Activated CD4-positive, alpha-beta T cell treated with anti-CD3 and anti-CD28 coated beads, Interleukin-2, amount 50 U/mL, for 24 hours (primary cell): Measurements from ENCODE around the gene CLASP2.
"Not testable (repeated sequence)": the region's sequence is repeated elsewhere in the genome, so short reads cannot be mapped to it uniquely, and the experiment has no call there.

Experiments used
- DNase-seq, 2 donors: peaks; one replicate each; pipeline ENCODE4 v3.0.0-alpha.2; 2020; ENCODE audit warnings: low read depth in 1 of 2, low spot score in 1 of 2

The CLASP2 gene

GRCh38 chr3:33690341-33690740 is 27.7 kb downstream of the CLASP2 start:
- DNase-seq = no peak

DNA sequence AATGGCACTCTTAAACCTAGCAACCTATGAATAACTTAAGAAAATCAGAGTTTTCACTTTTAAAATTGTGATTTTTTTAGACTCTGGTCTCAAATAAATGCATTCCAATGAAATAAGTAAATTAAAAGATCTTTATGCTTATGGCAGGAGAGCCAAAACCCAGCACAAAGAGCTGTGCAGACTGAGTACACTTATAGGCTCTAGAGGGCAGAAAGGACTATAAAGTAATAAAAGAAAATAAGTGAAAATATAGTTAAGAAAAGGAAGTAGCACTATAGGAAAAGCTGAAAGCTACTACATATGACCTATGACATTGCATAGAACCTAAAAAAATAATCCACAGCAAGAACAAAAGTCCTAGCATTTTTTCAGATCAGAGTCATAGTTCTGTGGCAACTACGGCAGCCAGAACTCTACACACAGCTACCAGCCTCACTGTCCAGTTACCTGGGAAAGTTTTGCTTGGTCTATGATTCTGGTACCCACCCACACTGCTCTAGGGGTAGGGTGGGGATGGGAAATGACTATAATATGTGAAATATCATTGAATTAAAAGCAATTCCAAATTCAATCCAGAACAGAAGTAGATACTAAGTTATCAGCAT is 30.5 kb downstream of the CLASP2 start:
- DNase-seq = no peak

GRCh38 chr3:33682770-33683169 is 35.3 kb downstream of the CLASP2 start:
- no peak for DNase-seq

DNA sequence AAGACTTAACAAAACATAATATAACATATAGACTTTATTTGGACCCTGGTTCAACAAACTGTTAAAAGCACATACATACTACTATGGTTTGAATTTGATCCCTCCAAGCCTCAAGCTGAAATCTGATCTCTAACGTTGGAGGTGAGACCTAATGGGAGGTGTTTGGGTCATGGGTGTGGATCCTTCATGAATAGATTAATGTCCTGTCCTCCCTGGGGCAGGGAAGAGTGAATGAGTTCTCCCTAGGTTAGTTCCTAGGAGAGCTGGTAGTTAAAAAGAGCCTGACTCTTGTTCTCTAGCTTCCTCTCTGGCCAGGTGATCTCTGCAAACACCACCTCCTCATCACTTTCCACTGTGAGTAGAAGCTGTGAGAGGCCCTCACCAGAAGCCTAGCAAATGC is 36.4 kb downstream of the CLASP2 start:
- DNase-seq = no peak

GRCh38 chr3:33678073-33678472 is 40.0 kb downstream of the CLASP2 start:
- DNase-seq = no peak

- not testable (repeated sequence) for DNase-seq
Measured at GRCh38 chr3:33673436-33673835, 44.6 kb downstream of the CLASP2 start.

DNA sequence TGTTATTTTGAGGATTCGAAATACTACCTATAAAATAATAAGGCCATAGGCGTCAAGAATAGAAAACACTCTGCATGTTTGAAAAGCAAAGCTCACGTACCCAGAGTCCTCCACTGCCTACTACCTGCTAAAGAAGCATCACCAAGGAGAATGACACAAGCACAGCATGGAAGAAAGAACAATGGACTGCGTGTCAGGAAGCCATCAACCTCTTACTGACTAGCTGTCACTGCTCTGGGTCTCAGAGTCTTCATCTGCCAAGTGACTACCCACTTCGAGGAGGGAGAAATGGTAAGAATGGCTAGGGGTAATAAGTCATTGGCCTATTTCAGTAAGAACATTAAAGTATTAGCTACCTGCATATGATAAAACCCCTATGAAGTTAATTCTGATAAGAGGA is 49.4 kb downstream of the CLASP2 start:
- no peak for DNase-seq

DNA sequence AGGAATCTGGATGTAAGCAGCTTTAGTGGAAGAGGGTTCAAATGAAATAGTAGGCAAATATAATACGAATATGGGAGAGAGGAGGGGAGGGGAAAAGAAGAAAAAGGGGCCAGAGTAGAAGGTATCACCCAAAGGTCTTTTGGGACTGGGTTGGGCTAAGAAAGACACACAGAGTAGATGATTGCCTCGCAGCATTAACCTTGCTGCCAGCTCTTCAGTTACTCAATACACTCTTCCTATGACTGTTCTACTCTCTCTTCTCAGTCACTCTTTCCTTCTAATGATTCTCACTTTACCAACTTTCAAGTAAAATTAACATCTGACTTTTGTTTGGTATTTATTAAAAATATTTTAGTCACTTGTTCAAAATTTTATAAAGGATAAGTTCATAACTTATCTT is 52.8 kb downstream of the CLASP2 start:
- DNase-seq = no peak

- no peak for DNase-seq
Measured at GRCh38 chr3:33664195-33664594, 53.9 kb downstream of the CLASP2 start.

DNA sequence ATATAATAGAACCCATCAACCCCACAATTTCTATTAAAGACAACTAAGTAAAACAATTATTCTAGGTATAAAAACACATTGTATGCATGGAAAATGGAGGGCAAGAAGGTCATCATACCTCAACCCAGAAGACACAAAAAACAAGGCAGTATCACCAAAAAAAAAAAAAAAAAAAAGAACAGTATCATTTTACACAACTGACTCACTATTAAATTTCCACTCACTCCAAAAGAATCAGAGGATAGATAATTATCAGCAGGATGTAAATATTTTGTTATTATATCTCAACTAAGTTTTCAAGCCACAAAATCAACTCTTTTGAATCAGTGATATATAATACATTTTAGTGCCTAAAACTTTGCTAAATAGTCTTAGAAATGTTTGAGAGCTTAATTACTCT is 55.0 kb downstream of the CLASP2 start:
- no peak for DNase-seq

DNA sequence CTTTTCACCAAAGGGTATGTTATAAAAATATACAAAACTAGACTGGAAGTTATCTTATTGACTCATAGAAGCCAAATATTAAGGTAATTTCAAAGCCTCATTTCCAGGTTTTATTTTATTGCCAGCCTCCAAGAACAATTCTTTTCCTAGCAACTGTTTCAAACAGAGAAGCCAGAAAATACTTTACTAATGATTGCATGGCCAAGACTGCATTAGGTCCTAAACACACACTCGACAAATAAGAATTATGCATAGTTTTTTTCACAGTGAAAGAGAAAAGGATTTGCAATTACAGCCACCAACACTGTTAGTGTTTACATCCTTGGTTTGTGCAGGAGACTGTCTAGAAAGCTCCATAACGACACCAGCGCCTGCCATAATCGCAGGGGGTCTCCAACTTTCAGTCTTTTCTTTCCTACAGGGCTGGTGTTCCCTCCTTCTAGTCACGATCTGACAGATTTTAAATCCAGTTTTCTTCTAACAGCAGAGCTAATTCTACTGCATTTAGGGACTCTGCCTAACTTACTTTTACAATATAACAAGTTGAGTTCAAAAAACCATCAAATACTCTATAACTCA is 58.1 kb downstream of the CLASP2 start:
- no peak for DNase-seq

DNA sequence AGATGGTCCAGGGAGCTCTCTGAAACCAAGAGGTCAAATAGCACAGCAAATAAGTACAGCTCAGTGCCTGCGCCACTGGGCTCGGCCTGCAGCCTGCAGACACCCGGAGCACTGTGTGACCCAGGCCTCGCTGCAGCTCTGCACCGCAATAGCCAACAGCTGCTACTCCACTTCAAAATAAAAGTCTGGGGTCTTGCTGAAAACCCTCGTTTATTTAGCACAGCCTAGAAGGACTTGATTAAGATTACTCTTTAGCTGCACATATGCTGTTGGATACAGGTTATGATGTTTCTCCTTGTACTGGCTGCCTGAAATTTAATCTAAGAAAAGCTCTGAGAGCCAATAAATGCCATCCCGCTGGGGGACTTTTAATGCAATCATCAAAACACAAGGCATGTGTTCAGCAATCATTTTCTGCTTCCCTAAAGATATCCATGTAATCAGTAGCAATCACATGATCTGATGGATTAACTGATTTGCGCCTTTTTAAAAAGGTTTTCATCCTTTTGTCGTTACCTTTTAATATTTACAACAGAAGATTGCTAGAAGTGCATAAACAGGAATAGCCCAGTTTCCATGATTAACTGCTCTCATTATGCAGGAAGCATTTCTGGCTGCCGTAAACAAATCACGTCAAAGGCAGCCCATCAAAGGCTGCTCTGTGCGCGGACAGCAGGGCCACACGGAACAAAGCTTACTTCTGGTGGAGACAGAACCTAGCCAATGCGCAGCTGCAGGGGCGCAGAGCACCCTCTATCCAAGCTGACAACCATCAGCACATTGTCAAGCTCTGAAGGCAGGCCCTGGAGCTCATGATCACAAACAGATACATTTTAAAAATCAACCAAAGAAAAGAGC is 58.8 kb downstream of the CLASP2 start:
- DNase-seq = no peak

DNA sequence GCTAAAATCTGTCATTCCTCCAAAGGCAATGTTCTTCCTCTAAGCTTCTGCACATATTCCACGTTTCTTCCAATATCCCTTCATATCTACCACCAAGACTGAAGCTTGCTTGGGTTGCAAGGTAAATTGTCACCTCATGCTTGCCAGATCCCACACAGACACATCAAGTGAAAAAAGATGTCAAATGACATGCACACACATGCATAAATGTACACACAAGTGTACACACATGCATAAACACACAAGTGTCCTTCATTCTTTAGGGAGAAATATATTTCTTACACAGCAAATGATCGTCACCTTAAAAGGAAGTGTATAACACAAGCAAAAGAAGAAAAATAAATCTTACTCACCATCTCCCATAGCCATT is 59.4 kb downstream of the CLASP2 start:
- no peak for DNase-seq

- DNase-seq = no peak
Measured at GRCh38 chr3:33658039-33658438, 60.0 kb downstream of the CLASP2 start.

DNA sequence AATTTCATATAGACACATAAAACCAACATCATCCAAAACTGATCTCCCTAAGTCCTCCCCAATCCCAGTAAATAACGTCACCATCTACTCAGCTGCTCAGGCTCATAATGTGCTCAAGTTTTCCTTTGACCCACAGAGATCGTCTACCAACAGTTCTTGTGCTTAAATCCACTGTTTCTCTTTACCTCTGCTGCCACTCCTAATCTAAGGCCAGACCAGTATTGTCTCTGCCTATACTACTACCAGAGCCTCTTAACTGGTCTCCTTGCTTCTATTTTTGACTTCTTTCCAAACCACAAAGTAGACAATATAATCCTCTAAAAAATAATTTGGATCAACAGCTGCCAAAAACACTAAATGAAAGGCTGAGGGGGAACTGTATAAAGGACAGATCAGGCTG is 65.3 kb downstream of the CLASP2 start:
- no peak for DNase-seq

- DNase-seq = not testable (repeated sequence)
Measured at GRCh38 chr3:33651101-33651500, 67.0 kb downstream of the CLASP2 start.

DNA sequence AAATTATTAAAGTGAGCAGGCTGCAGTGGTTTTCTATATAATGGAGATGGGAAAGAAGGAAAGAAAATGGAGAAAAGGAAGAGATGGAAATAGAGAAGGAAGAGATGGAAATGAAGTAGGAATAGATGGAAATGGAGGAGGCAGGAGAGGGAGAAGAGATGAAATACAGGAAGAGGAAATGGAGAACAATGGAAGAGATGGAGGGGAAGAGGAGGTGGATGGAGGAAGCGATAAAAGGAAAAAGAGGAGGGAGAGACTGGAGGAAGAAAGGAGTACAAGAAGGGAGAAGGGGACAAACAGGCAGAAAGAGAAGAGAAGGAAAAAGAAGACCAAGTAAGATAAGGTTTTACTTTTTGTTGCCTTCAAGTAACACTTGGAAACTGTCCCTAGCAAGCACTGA is 67.6 kb downstream of the CLASP2 start:
- no peak for DNase-seq

GRCh38 chr3:33648793-33649192 is 69.3 kb downstream of the CLASP2 start:
- DNase-seq = no peak

DNA sequence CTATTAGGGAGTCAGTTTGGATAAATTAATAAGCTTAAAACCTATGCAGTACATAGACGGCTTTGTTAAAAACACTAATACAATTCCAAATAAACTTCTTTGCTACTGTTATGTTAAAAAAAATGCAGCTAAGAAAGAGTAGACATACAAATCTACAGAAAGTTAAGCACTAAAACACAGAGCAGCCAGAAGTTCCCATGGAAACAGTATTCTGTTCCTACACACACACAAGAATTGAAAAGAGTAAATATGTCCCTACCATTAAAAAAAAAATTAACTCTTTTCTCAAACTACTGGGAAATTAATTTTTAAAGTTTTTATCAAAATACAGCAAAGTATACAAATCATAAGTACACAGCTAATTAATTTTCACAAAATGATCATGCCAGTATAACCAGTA is 71.6 kb downstream of the CLASP2 start:
- no peak for DNase-seq

DNA sequence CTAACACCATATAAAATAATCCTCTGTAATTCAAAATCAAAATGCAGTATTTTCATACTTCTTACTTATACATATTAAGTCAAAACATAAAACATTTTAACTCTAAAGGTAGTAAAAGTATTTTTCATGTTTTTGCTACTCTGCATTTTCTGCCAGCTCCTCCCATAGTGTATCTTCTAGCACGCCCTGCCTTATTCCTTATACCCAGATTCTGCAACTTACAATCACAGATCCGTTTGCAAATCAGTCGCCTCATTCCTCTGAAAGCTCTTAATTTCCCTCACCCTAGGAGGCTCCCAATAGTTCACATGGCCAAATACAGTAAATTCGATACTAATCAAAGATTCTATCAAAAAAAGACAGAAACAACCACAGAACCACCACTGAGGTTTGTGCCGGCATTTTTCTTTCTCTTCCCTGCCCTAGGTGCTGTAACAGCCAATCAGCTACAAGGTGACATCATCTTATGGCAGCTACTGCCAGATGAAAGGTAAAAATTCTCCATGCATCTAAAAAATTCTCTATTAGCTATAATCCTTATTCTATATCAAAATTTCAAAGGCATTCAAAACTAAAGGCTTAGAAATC is 72.9 kb downstream of the CLASP2 start:
- peak in 1 of 2 donors; percentile 12 for DNase-seq

GRCh38 chr3:33644582-33644981 is 73.5 kb downstream of the CLASP2 start:
- no peak for DNase-seq

- no peak for DNase-seq
Measured at GRCh38 chr3:33642806-33643205, 75.2 kb downstream of the CLASP2 start.
